Measurements from ENCODE around the gene PTPRB. TPM values are rescaled to one million over a fixed set of nuclear protein-coding genes. Genes with fewer than 3 reads are reported as not detected.

The PTPRB gene
- total RNA-seq, 2 donors from 2014 or later = not detected

DNA sequence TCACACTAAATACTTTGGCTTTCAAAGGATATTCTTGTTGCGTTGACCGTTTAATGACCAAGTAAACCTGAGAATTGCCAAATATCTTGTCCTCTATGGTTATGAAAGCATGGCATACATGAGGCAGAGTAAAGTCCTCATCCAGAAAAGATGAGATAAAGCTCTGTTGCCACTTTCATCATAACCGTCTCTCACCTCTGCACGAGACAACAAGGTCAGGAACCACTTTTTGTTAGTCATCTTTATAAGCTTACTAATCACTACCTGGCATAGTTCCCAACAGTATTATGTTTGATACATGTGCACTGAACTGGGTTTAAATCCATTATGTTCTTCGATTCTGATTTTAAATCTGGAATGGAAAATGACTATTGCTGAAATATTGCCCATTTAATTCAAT, 31.3 kb downstream of the PTPRB start:
- Mint-ChIP-seq H3K4me3 (no peak overlapping the region), H3K27me3 (ENCODE audit: low read depth) (peaks cover 32% of the 10 kb centered on the region), H3K4me1 (ENCODE audit: low read depth) (peaks cover 5% of the 10 kb centered on the region), H3K36me3 (ENCODE audit: insufficient read depth in 2 of 2) (peaks cover 0 to 4% of the 10 kb centered on the region in 2 donors), H3K27ac (no peak overlapping the region), H3K9me3 (peaks cover 0 to 1% of the 10 kb centered on the region in 2 donors)
- no peak for ATAC-seq (replicated peaks in 1 of 2)
- DNase-seq = no peak

DNA sequence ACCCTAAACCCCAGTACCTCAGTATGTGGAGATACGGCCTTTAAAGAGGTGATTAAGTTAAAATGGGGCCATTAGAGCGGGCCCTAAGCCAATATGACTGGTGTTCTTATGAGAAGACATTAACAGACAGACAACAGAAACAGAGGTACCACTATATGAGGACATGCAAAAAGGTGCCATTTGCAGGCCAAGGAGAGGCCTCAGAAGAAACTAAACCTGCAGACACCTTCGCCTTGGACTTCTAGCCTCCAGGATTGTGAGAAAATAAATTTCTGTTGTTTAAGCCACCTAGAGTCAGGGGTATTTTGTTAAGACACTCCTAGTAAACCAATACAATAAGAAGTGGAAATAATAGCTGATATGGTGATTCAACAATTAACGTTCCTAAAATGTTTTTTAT, 32.6 kb downstream of the PTPRB start:
- no peak overlapping the region for H3K27ac Mint-ChIP-seq
- no peaks in the 10 kb centered on the region for H3K36me3 Mint-ChIP-seq (ENCODE audit: insufficient read depth in 2 of 2)
- no peaks in the 10 kb centered on the region for H3K4me1 Mint-ChIP-seq (ENCODE audit: low read depth)
- DNase-seq (no peak), ATAC-seq (replicated peaks in 1 of 2) (no peak)
- peaks cover 0 to 1% of the 10 kb centered on the region in 2 donors for H3K9me3 Mint-ChIP-seq
- no peak overlapping the region for H3K4me3 Mint-ChIP-seq
- H3K27me3 Mint-ChIP-seq (ENCODE audit: low read depth) = peaks cover 29% of the 10 kb centered on the region

DNA sequence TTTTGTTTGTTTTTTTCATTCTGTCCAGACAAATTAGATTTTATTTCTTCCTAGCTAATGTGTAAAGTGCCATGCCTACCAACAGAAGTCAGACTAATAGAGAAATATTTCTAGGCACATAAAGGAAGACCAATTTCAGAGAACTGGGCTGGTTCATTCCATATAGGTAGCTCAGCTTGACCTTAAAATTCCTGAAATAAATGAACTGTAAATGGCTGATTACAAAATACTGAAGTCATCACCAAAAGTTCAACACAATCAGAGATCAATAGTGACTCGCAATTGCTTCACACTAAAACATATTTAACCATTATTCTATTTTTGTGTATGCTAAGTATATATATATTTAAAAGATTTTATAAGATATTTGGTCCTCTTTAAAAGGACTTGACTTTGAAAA, 34.2 kb downstream of the PTPRB start:
- no peak overlapping the region for H3K27ac Mint-ChIP-seq
- peaks cover 0 to 1% of the 10 kb centered on the region in 2 donors for H3K9me3 Mint-ChIP-seq
- ATAC-seq (replicated peaks in 1 of 2) (no peak), DNase-seq (no peak)
- peaks cover 21% of the 10 kb centered on the region for H3K27me3 Mint-ChIP-seq (ENCODE audit: low read depth)
- H3K36me3 Mint-ChIP-seq (ENCODE audit: insufficient read depth in 2 of 2) = no peaks in the 10 kb centered on the region
- no peak overlapping the region for H3K4me3 Mint-ChIP-seq
- H3K4me1 Mint-ChIP-seq (ENCODE audit: low read depth) = no peaks in the 10 kb centered on the region

DNA sequence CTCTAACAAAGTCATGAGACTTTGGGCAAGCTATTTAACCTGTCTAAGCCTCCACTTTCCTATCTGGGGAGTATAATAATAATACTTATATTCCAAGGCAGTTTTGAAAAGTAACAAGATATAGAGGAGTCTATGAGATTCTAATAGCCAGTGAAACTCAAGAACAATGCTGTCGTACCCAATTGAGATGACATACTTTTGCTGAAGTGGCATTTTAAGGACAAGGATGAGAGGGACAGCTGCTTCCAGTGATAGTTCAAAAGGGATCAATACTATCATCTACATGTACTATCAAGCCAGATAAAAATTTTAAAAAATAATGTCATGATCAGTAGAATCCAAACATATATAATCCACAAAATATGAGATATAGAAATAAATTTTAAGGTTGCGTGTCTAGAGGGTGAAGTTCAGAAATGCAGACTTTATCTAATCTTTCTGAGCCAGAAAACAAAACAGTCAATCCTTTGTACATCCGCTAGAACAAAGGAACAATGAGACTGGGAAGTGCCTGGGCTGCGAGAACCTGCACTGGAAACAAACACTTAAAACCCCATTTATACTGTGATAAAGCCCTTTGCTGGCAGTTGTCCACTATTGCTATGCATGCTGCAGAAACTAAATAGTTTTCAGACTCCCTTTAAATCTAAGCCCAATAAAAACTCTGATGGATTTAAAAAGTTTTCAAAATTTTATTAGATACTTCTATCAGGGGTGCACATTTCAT, 38.6 kb downstream of the PTPRB start:
- Mint-ChIP-seq H3K4me1 (ENCODE audit: low read depth) (no peaks in the 10 kb centered on the region), H3K27me3 (ENCODE audit: low read depth) (peaks cover 6% of the 10 kb centered on the region), H3K9me3 (no peaks in the 10 kb centered on the region), H3K27ac (no peak overlapping the region), H3K4me3 (no peak overlapping the region), H3K36me3 (ENCODE audit: insufficient read depth in 2 of 2) (no peaks in the 10 kb centered on the region)
- DNase-seq (no peak), ATAC-seq (replicated peaks in 1 of 2) (no peak)

DNA sequence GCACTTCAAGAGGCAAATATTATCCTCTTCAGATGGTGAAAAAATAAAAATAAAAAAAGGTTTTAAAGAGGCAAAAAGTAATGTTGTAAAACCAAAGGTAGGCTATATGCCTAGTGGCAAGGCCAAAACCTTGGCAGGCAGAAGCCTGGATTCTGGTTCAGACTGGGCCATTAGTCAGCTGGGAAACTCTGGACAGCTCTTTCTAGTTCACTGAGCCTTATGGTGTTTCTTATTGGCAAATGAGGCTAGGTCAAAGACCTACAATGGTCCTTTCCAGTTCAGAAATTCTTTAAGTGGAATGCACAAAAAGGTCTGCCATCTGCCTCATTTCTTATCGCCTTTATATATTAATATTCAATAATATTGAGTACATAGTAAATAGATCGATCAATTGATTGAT, 44.6 kb downstream of the PTPRB start:
- no peak for ATAC-seq (replicated peaks in 1 of 2)
- Mint-ChIP-seq H3K4me1 (ENCODE audit: low read depth) (no peaks in the 10 kb centered on the region), H3K4me3 (no peak overlapping the region), H3K36me3 (ENCODE audit: insufficient read depth in 2 of 2) (no peaks in the 10 kb centered on the region), H3K9me3 (no peaks in the 10 kb centered on the region), H3K27me3 (ENCODE audit: low read depth) (peaks cover 14% of the 10 kb centered on the region), H3K27ac (no peak overlapping the region)
- DNase-seq = no peak

DNA sequence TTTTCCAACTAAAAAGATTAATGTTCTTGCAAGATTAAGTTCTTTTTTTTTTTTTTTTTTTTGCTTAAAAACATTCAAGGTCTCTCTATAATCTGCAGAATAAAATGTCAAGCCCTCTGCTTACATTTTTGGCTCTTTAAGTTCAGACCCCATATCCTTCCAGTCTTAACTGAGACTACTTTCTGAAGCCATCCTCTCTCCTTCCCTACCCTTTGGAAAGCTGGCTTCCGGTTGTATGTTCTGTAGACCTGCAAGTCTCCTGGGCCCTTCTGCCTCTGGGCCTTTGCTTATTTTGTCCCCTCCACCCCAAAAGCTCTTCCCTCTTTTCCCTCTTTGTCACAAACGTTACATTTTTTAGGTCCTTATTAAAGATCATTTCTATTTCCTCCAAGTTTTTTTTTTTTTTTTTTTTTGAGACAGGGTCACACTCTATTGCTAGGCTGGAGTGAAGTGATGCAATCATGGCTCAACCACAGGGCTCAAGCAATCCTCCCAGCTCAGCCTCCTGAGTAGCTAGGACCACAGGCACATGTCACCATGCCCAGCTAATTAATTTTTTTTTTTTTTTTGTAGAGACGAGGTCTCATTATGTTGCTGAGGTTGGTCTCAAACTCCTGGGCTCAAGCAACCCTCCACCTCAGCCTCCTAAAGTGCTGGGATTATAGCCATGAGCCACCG, 46.5 kb downstream of the PTPRB start:
- peaks cover 0 to 2% of the 10 kb centered on the region in 2 donors for H3K9me3 Mint-ChIP-seq
- H3K36me3 Mint-ChIP-seq (ENCODE audit: insufficient read depth in 2 of 2) = no peaks in the 10 kb centered on the region
- peaks cover 14% of the 10 kb centered on the region for H3K27me3 Mint-ChIP-seq (ENCODE audit: low read depth)
- no peak overlapping the region for H3K27ac Mint-ChIP-seq
- no peak overlapping the region for H3K4me3 Mint-ChIP-seq
- DNase-seq = no peak
- ATAC-seq (replicated peaks in 1 of 2) = no peak
- no peaks in the 10 kb centered on the region for H3K4me1 Mint-ChIP-seq (ENCODE audit: low read depth)

DNA sequence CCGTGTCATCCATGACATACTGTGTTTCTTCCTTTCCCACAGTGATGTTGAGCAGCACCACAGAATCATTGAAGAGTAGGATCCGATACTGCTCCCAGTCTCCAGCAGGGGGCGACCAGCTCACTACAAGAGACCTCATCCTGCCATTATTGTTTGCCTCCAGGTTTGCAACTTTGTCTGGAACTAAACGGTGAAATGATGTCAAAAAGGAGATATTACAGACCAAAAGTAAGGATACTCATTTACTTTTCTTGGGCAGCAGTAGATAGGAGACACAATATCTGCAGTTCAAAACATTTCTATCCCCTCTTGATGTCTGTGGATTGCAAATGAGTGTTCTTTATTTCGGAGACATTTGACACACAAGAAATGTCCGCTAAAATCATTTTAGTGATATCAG, 47.2 kb downstream of the PTPRB start:
- H3K27ac Mint-ChIP-seq = no peak overlapping the region
- DNase-seq = peak; percentile 50 to 53
- H3K9me3 Mint-ChIP-seq = peaks cover 0 to 2% of the 10 kb centered on the region in 2 donors
- no peaks in the 10 kb centered on the region for H3K4me1 Mint-ChIP-seq (ENCODE audit: low read depth)
- H3K27me3 Mint-ChIP-seq (ENCODE audit: low read depth) = peaks cover 14% of the 10 kb centered on the region
- no peaks in the 10 kb centered on the region for H3K36me3 Mint-ChIP-seq (ENCODE audit: insufficient read depth in 2 of 2)
- H3K4me3 Mint-ChIP-seq = no peak overlapping the region
- peak; percentile 49 to 54 for ATAC-seq (replicated peaks in 1 of 2)

DNA sequence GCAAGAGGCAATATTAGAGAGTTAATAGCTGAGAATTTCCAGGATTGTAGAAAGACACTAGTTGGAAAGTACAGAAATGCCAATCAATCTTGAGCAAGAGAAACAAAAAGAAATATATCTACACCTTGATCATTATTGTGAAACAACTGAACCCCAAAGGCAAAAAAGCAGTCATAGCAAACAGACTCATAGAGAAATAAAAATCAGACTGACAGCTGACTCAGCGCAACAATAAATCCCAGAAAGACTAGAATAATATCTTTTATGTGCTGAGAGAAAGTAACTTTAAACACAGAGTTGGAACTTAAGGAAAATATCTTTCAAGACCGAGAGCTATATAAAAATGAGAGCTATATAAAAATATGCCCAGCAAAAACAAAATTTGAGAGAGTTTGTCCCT, 52.9 kb downstream of the PTPRB start:
- DNase-seq (no peak), ATAC-seq (replicated peaks in 1 of 2) (no peak)
- Mint-ChIP-seq H3K36me3 (ENCODE audit: insufficient read depth in 2 of 2) (peaks cover 0 to 3% of the 10 kb centered on the region in 2 donors), H3K4me1 (ENCODE audit: low read depth) (no peaks in the 10 kb centered on the region), H3K27ac (no peak overlapping the region), H3K9me3 (peaks cover 0 to 2% of the 10 kb centered on the region in 2 donors), H3K27me3 (ENCODE audit: low read depth) (no peaks in the 10 kb centered on the region), H3K4me3 (no peak overlapping the region)

DNA sequence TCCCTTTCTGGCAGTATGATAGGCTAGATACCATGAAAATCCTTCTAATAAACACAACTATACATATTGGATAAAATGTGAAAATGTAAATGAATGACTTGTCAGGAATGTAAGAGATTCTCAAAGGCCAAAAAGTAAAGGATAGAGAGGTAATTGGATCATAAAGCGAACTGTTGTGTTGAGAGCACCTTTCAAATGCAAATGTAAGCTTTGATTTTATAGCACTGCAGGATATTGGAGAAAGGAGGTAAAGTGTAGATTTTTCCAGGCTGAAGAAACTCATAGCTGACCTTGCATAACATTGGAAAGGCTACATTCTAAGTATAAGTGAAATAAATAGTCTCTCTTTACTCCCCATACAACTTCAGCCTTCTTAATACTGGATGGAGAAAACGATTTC, 54.0 kb downstream of the PTPRB start:
- peaks cover 0 to 2% of the 10 kb centered on the region in 2 donors for H3K9me3 Mint-ChIP-seq
- H3K27me3 Mint-ChIP-seq (ENCODE audit: low read depth) = peaks cover 7% of the 10 kb centered on the region
- DNase-seq (no peak), ATAC-seq (replicated peaks in 1 of 2) (no peak)
- H3K36me3 Mint-ChIP-seq (ENCODE audit: insufficient read depth in 2 of 2) = peaks cover 0 to 3% of the 10 kb centered on the region in 2 donors
- H3K27ac Mint-ChIP-seq = no peak overlapping the region
- no peak overlapping the region for H3K4me3 Mint-ChIP-seq
- no peaks in the 10 kb centered on the region for H3K4me1 Mint-ChIP-seq (ENCODE audit: low read depth)

DNA sequence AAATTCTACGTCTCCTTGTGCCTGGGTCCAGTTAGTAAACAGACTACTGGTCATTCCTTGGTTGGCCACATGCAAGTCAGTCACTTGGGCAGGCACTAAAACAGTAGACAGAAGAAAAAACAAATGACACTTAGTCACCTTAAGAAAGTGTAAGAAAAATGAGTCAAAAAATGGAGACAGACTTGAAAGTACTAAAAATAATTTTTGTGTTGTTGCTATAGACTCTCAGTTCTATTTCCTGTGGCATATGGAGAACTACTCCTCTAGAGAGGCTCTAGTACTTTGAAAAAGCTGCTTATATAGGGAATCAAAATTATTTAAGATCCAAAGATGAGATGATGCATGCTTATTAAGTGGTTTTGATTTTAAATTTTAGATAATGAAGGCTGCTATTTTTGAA, 56.0 kb downstream of the PTPRB start:
- H3K36me3 Mint-ChIP-seq (ENCODE audit: insufficient read depth in 2 of 2) = peaks cover 0 to 3% of the 10 kb centered on the region in 2 donors
- DNase-seq (no peak), ATAC-seq (replicated peaks in 1 of 2) (no peak)
- H3K4me1 Mint-ChIP-seq (ENCODE audit: low read depth) = no peaks in the 10 kb centered on the region
- no peaks in the 10 kb centered on the region for H3K9me3 Mint-ChIP-seq
- H3K27ac Mint-ChIP-seq = no peak overlapping the region
- H3K4me3 Mint-ChIP-seq = no peak overlapping the region
- H3K27me3 Mint-ChIP-seq (ENCODE audit: low read depth) = peaks cover 7% of the 10 kb centered on the region

DNA sequence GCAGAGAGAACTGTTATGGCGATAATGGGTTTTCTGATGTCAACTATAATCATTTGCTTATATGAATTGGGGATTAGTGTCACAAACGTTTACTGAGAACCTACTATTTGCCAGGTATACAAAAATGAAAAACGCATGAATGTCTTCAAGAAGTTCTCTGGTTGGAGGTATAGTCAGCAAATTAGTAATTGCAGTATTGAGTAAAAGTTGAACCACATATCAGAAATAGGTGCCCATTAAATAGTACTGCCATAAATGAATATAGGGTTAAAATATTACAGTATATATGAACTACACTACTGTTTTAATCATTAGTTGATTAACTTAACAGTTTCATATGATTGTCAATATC, 60.0 kb downstream of the PTPRB start:
- Mint-ChIP-seq H3K36me3 (ENCODE audit: insufficient read depth in 2 of 2) (no peaks in the 10 kb centered on the region), H3K27ac (no peak overlapping the region)

DNA sequence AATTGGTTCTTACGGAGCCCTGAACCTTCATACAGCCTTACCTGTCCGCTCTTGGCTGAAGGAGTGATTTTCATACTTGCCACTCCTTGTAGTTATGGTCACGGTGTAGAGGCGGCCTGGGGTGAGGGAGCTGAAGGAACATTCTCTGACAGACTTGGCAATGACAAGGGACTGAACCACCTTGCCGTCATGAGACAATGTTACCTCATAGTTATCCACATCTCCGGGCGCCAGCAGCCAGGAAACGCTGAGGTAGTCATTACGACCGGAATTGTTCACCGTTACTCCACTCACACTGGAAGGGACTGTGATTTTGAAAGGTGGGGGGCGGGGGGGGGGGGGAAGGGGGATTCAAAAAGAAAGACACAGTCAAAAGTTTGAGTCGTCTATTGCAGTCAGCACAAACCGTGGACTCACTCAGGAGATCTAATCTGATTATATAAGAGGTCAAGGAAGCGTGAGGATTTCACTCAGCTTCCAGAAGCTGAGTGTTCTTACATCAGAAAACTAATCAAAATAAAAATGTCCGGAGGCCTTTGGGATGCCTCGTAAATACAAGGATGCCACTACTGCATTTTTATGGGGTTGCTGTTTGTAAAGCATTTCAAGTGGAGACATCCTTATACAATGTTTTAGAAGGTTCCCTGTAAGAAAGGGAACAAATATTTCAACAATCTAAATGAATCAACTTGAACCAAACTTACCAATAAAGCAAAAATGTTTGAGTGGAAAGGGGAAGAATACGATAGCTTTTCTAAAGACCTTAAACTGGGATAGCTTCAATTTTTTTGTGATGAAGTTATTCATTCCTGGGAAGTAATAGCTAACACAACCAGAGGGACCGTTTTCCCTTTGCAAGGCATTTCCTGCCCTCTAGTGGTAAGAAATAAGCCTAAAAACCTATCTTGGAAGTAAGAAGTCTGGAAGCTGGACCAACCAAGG, 60.6 kb downstream of the PTPRB start:
- ATAC-seq (replicated peaks in 1 of 2) (no peak), DNase-seq (peak in 1 of 2 donors; percentile 5)
- H3K4me3 Mint-ChIP-seq = no peak overlapping the region
- H3K27ac Mint-ChIP-seq = no peak overlapping the region
- H3K27me3 Mint-ChIP-seq (ENCODE audit: low read depth) = peaks cover 19% of the 10 kb centered on the region
- H3K36me3 Mint-ChIP-seq (ENCODE audit: insufficient read depth in 2 of 2) = no peaks in the 10 kb centered on the region
- no peaks in the 10 kb centered on the region for H3K9me3 Mint-ChIP-seq
- H3K4me1 Mint-ChIP-seq (ENCODE audit: low read depth) = no peaks in the 10 kb centered on the region

More for the DNA sequence above, 60.0 kb downstream of the PTPRB start:
- Mint-ChIP-seq H3K4me1 (ENCODE audit: low read depth) (no peaks in the 10 kb centered on the region), H3K4me3 (no peak overlapping the region), H3K9me3 (no peaks in the 10 kb centered on the region), H3K27me3 (ENCODE audit: low read depth) (peaks cover 14% of the 10 kb centered on the region)
- ATAC-seq (replicated peaks in 1 of 2) (no peak), DNase-seq (no peak)

DNA sequence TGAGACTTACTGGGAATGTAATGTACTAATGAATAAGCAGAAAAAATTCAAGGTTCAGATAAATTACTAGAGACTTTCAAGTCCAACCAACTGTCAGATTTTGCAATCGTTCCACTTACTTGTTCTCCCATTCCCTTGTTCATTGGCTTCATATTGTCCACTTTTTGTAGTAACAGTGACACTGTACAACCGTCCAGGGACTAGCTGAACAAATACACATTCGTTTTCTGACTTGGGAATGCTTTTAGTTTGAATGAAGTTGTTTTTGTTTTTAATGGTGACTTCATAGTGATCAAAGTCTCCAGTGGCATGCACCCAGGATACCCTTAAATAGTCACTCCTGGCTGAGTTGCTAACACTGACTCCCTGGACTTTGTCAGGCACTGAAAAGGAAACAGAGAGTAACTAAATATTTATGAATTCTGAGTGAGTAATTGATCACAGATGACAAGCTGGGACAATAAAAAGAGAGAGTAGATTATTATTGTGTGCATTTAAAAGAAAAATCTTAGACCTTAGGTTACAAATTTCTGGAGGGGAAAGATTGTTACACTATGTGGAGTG, 65.4 kb downstream of the PTPRB start:
- Mint-ChIP-seq H3K27me3 (ENCODE audit: low read depth) (peaks cover 12% of the 10 kb centered on the region), H3K27ac (no peak overlapping the region), H3K4me1 (ENCODE audit: low read depth) (no peaks in the 10 kb centered on the region), H3K36me3 (ENCODE audit: insufficient read depth in 2 of 2) (no peaks in the 10 kb centered on the region), H3K4me3 (no peak overlapping the region), H3K9me3 (no peaks in the 10 kb centered on the region)
- no peak for ATAC-seq (replicated peaks in 1 of 2)
- no peak for DNase-seq
